Esophagus squamous epithelium (tissue), 5 donors: Measurements from ENCODE around the gene B9D2. TPM values are rescaled to one million over a fixed set of nuclear protein-coding genes. Genes with fewer than 3 reads are reported as not detected.

Source experiments
- DNase-seq: peaks from one replicate; lab custom pipeline; 2025; lab: John Stamatoyannopoulos, UW
- H3K27ac ChIP-seq, 4 donors: fragments of 200-600 bp; sonication (generic); one replicate each; pipeline ENCODE4 v1.5.1; 2016 to 2019; ENCODE audit warnings: mild to moderate bottlenecking in 1 of 4
- H3K27me3 ChIP-seq, 4 donors: fragments of 200-600 bp; sonication (generic); 1 replicate in 3 of 4; 2 replicates in 1 of 4; pipeline versions ENCODE4 v1.5.1 to v1.6.0; 2017 to 2021; ENCODE audit warnings: antibody characterized with exemption in 1 of 4
- H3K36me3 ChIP-seq, 3 donors: fragments of 200-600 bp; sonication (generic); one replicate each; pipeline ENCODE4 v1.5.1; 2016 to 2019
- H3K4me1 ChIP-seq, 3 donors: fragments of 200-600 bp; sonication (generic); one replicate each; pipeline ENCODE4 v1.5.1; 2017 to 2019
- H3K4me3 ChIP-seq, 4 donors: fragments of 200-600 bp; sonication (generic); 1 replicate in 3 of 4; 2 replicates in 1 of 4; pipeline ENCODE4 v1.5.1; 2016 to 2019; ENCODE audit warnings: mild to moderate bottlenecking in 2 of 4, moderate library complexity in 1 of 4
- H3K9me3 ChIP-seq, 3 donors: fragments of 200-600 bp; sonication (generic); one replicate each; pipeline ENCODE4 v1.5.1; 2016 to 2019
- CTCF ChIP-seq, 6 experiments: fragments of 450-650 bp in 4 of 6; fragments of 200-600 bp in 2 of 6; sonication (generic) in 2 of 6; IDR thresholded peaks; one replicate each; pipeline ENCODE4 v1.5.1; 2016 to 2019; ENCODE audit warnings: antibody characterized with exemption in 6 of 6, mild to moderate bottlenecking in 4 of 6, moderate library complexity in 4 of 6
- POLR2A ChIP-seq, 4 donors: fragments of 450-650 bp; IDR thresholded peaks; one replicate each; pipeline ENCODE4 v1.6.1; 2017; ENCODE audit warnings: antibody characterized with exemption in 4 of 4, mild to moderate bottlenecking in 4 of 4, moderate library complexity in 3 of 4
- WGBS, 2 donors: methylation state at CpG; one replicate each; pipeline ENCODE4 v1.1.5; 2018; 5-methylcytosine and 5-hydroxymethylcytosine counted together
- intact Hi-C: fragments of 100-400 bp; cut with DNase I; formaldehyde crosslinking; loops from one replicate; pipeline ENCODE4 v1.15.0; 2022
- total RNA-seq, 4 donors: library from RNA; depleted of rRNA; stranded (reverse); fragments of >200 nt; gene quantifications; one replicate each; pipeline ENCODE4 v1.1.0, GENCODE V29; 2016
- donor health status: DM: yes; HTN: yes; CAD: no.

Gene B9D2
- total RNA-seq, 4 donors from 2014 or later = 2.5 to 4.6 (median 3.7) TPM

DNA sequence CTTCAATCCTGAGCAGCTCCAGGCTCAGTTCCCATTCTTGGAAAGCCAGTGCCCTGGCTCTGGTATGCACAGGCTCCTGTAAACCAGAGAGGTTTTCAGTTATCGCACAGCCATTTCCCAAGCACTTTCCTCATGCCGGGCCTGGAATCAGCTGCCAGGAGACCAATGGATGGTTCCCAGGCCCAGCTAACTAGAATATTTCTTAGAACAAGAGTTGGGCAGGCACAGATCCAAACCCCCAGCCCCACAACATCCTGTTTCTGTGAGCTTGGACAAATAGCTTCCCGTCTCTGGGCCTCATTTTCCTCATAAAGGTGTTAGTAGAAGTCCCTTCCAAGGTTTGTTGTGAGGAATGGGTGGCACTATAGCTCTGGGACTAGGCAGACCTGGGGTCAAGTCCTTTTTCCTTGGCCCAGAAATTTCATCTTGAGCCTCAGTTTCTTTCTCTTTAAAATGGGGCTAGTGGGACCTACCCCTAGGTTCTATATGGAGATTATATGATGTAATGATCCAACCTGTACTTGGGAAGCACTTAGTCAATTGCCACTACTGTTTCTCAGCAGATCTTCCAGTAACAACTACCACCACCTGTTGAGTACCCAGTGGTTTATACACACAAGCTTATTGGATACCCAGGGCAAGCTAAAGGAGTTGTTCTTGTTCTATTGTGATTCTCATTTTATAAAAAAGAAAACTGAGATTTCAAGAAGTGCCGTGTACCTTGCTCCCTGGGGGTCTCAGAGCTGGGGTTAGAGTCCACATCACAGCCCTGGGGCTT lies 59.1 kb downstream of the B9D2 start:
- peaks cover 22 to 70% (median 40%) of the 10 kb centered on the region in 3 donors for H3K4me1 ChIP-seq
- DNase-seq = no peak
- no peaks in the 10 kb centered on the region for H3K9me3 ChIP-seq
- H3K36me3 ChIP-seq = peaks cover 32 to 83% (median 33%) of the 10 kb centered on the region in 3 donors
- 74 to 80% methylated on average over 1 to 3 of the region's 4 CpGs for WGBS, 2 donors
- no peak overlapping the region for H3K4me3 ChIP-seq
- intact Hi-C loops = loop anchor here (5.0 kb wide), 1 partner anchor 38 kb away; no protein-coding TSS in a partner anchor
- no peaks in the 10 kb centered on the region for H3K27me3 ChIP-seq
- TF ChIP-seq CTCF (IDR thresholded peaks at IDR 0.05) (no peak), POLR2A (IDR thresholded peaks at IDR 0.05) (no peak)
- peak overlapping the region in 2 of 4 donors; percentile 35 to 99 for H3K27ac ChIP-seq

Other genes with a start within 250 kb of the B9D2 start
- 1 to 10 TPM in 1 of 4 donors, under 1 TPM in 1, not detected in 2; 0.19 to 1.6 TPM for gene CYP2F1, start 249.7 kb downstream of the B9D2 start, total RNA-seq
- 10 to 100 TPM; 12.4 to 20.3 (median 15.2) TPM for gene CYP2S1, start 170.9 kb downstream of the B9D2 start, total RNA-seq
- gene AXL, start 144.9 kb downstream of the B9D2 start, total RNA-seq = 10 to 100 TPM in 2 of 4 donors, 1 to 10 TPM in 2; 5.3 to 40.2 (median 17.3) TPM
- 100 to 1,000 TPM in 3 of 4 donors, 10 to 100 TPM in 1; 98.1 to 127 (median 113) TPM for gene HNRNPUL1, start 99.8 kb downstream of the B9D2 start, total RNA-seq
- gene CCDC97, start 54.0 kb downstream of the B9D2 start, total RNA-seq = 10 to 100 TPM in 3 of 4 donors, 1 to 10 TPM in 1; 9.4 to 19.5 (median 14.7) TPM
- gene TGFB1, start 10.2 kb downstream of the B9D2 start, total RNA-seq = 10 to 100 TPM; 13.6 to 36.2 (median 31.9) TPM
- gene TMEM91, start 12.4 kb upstream of the B9D2 start, total RNA-seq = 10 to 100 TPM in 2 of 4 donors, 1 to 10 TPM in 2; 6.2 to 15.8 (median 9.3) TPM
- 10 to 100 TPM; 22.4 to 37.0 (median 28.6) TPM for gene EXOSC5, start 33.2 kb upstream of the B9D2 start, total RNA-seq
- 10 to 100 TPM; 55.1 to 87.2 (median 58.6) TPM for gene BCKDHA, start 33.7 kb upstream of the B9D2 start, total RNA-seq
- 10 to 100 TPM; 11.6 to 84.4 (median 35.3) TPM for gene B3GNT8, start 63.2 kb upstream of the B9D2 start, total RNA-seq
- gene DMAC2, start 75.8 kb upstream of the B9D2 start, total RNA-seq = 10 to 100 TPM; 25.1 to 41.4 (median 35.7) TPM
- gene ERICH4, start 79.0 kb upstream of the B9D2 start, total RNA-seq = not detected
- gene CEACAM21, start 212.0 kb upstream of the B9D2 start, total RNA-seq = 1 to 10 TPM in 1 of 4 donors, under 1 TPM in 1, not detected in 2; 0.57 to 3.7 TPM